K562 treated with DMSO at 1 percent for 24 hours (cell line): ENCODE results near the gene SLC25A4. TPM values are rescaled to one million over a fixed set of nuclear protein-coding genes. Genes with fewer than 3 reads are reported as not detected.

Source experiments
- total RNA-seq: library from RNA; unstranded; fragments of 300-600 nt; gene quantifications from 2 replicates; pipeline ENCODE4 v1.2.3, GENCODE V29; 2022; ENCODE audit warnings: low read depth; ENCODE audit not compliant: insufficient read depth

SLC25A4 gene
- 38.2 and 38.3 TPM in 2 replicates for total RNA-seq

GRCh38 chr4:185142912-185143600 is at the start of gene SLC25A4:
Gene SLC25A4, plus strand, starts transcription at chr4:185143266. Its CDS starts 107 bp downstream, at chr4:185143373.

Other genes with a start within 250 kb of the SLC25A4 start
- gene HELT, start 124.8 kb upstream of the SLC25A4 start, total RNA-seq = not detected in 2 replicates
- gene CFAP97, start 60.7 kb downstream of the SLC25A4 start, total RNA-seq = 9.8 and 11.6 TPM in 2 replicates
- 7.7 and 8.7 TPM in 2 replicates for gene SNX25, start 66.3 kb downstream of the SLC25A4 start, total RNA-seq